Sigmoid colon (tissue), 4 donors: ENCODE data around the gene TFCP2L1.

Experiments used
- POLR2A ChIP-seq, 2 donors: fragments of 450-650 bp; IDR thresholded peaks; one replicate each; pipeline ENCODE4 v1.6.1; 2016; ENCODE audit warnings: antibody characterized with exemption in 2 of 2, mild to moderate bottlenecking in 2 of 2, moderate library complexity in 2 of 2
- POLR2AphosphoS5 ChIP-seq, 4 donors: sonication (generic); formaldehyde crosslinking; IDR thresholded peaks; one replicate each; pipeline ENCODE4 v1.6.1; 2017; ENCODE audit warnings: antibody characterized with exemption in 4 of 4
- TF ChIP-seq, protein P1 (sequence below), 4 experiments: fragments of 450-650 bp in 3 of 4; fragments of 200-600 bp in 1 of 4; IDR thresholded peaks; one replicate each; pipeline ENCODE4 v1.5.1; 2016 to 2019; ENCODE audit warnings: antibody characterized with exemption in 4 of 4, mild to moderate bottlenecking in 3 of 4, moderate library complexity in 2 of 4

DNA sequence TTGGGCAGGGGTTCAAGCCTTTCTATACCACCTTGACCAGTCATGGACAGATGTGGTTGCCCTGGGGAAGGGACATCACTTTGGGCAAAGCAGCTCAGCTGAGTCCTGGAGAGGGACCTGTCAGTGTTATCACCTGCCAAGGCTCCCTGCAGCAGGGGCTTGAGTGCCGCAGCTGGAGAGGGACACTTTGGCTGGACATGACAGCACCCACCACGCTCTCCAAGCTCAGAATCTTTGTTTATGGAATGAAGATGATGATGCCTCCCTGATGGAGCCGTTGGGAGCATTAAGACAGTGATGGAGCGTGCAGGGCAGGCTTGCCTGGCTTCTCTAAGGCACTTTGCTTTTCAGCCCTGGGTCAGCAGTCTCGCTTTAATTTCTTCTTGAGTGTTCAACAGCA lies 4.3 kb upstream of the TFCP2L1 start:
- TF ChIP-seq, protein P1, sequence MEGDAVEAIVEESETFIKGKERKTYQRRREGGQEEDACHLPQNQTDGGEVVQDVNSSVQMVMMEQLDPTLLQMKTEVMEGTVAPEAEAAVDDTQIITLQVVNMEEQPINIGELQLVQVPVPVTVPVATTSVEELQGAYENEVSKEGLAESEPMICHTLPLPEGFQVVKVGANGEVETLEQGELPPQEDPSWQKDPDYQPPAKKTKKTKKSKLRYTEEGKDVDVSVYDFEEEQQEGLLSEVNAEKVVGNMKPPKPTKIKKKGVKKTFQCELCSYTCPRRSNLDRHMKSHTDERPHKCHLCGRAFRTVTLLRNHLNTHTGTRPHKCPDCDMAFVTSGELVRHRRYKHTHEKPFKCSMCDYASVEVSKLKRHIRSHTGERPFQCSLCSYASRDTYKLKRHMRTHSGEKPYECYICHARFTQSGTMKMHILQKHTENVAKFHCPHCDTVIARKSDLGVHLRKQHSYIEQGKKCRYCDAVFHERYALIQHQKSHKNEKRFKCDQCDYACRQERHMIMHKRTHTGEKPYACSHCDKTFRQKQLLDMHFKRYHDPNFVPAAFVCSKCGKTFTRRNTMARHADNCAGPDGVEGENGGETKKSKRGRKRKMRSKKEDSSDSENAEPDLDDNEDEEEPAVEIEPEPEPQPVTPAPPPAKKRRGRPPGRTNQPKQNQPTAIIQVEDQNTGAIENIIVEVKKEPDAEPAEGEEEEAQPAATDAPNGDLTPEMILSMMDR (IDR thresholded peaks at IDR 0.05) = no peak
- TF ChIP-seq POLR2A (IDR thresholded peaks at IDR 0.05) (no peak), POLR2AphosphoS5 (IDR thresholded peaks at IDR 0.05) (no peak)
